Measurements from ENCODE around the gene DKK3. TPM values are rescaled to one million over a fixed set of nuclear protein-coding genes. Genes with fewer than 3 reads are reported as not detected.

Gene DKK3
- total RNA-seq, 1 donor from 2014 or later, result 129 TPM

DNA sequence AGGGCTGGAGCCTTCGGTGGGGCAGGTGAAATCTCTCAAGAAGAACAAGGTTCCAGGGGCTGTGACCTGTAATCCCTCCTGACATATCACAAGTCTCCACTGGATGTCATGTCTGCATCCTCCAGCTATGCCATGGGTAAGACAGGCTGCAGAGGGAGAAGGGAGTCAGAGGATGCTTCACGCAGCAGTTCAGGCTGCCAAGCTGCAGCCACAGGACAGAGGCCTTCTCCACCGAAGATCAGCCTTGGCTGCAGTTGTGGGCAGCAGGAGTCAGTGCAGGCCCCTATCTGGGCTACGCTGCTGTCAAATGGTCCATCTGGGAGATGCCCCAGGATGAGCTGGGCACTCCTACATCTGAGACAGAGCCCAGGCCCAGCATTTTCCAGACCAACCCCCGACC is 25.0 kb downstream of the DKK3 start:
- DNase-seq (ENCODE audit: low spot score), result no peak

DNA sequence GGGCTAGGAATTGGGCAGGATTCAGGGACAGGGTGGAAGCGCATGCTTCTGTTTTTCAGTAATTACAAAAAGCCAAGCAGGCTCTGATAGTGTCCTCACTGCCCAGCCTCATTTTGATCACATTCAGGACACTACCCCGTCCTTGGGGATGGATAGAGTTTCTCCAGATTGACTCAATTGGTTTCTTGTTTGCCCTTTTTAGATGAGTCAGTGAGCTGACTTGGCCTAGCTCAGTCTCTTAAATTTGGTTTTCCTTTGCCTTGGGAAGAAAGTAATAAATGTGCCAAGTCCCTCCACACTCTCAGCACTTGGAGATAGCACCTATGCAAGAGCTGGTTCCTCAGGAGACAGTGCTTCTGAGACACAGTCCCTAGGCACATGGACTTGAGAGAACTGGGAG is 25.5 kb downstream of the DKK3 start:
- no peak for DNase-seq (ENCODE audit: low spot score)

DNA sequence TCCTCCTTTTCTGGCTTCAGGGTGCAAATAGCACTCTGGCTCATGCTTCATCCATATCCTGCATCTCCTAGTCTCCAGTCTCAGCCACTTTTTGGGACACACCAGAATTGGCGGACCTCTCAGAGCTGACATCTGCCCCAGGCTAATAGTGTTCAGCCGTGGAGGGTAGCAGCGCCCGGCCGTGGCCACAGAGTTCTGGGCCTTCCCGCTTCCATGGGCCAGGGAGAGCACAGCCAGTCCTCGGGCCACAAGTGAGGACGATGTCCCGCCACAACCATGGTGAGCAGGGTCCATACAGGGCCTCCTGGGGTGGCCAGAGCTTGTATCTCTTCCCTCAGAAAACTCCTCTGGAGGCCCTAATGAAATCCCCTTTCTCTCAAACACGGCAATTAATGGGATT is 26.0 kb downstream of the DKK3 start:
- no peak for DNase-seq (ENCODE audit: low spot score)

DNA sequence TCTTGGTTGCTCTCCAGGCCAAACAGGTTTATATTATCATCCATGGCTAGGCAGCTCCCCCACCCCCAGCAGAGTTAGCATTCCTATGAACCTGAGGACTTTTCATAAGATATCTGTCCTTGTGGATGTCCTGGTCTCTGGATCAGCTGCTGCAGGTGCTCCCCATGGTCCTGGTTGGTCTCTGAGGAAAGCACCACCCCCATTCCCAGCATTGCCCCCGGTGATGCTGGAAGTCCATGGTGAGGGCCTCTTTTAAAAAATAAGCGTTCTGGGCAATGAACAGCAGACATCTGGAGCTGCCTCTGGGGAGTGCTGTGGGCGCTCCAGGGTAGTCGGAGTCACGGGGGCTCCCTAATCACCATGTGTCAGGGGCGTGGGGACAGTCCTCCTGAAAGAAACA is 26.6 kb downstream of the DKK3 start:
- DNase-seq (ENCODE audit: low spot score), result no peak

DNA sequence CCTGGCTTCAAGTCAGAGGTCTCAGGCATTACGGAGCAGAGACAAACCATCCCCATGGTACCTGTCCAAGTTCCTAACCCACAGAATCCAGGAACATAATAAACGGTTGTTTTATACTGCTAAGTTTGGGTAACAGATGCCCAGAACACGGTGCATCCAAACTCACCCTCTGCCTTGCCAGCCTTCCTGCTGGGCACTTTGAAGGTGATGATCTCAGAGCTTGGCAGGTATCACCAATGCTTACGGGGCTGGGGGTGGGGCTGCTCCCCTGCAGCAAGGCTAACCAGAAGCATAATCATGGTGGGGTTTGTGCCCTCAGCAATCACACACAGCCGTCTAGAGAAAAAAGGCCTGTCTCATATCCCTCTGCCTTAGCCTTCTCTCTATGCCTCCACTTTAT is 27.1 kb downstream of the DKK3 start:
- DNase-seq (ENCODE audit: low spot score), result no peak

DNA sequence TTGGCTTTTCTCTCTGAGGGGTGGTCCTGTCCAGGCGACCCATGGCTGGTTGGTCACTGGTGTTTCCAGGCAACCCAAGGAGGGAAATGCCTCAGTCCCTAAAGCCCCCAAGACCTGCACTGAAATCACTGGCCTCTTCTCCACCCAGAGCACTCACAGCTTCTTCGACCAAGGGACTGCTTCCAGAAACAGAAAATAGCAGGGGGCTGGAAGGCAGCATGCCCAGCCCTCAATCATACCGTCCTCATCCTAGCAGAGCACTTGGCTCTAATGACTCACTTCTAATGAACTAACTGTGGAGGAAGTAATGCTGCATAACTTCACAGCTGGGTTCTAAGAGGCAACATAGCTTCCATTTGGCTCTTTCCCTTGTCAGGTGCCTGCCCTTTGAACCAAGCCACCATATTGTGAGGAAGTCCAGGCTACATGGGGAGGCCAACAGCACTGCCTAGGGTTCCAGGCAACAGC is 27.6 kb downstream of the DKK3 start:
- DNase-seq (ENCODE audit: low spot score), result no peak

DNA sequence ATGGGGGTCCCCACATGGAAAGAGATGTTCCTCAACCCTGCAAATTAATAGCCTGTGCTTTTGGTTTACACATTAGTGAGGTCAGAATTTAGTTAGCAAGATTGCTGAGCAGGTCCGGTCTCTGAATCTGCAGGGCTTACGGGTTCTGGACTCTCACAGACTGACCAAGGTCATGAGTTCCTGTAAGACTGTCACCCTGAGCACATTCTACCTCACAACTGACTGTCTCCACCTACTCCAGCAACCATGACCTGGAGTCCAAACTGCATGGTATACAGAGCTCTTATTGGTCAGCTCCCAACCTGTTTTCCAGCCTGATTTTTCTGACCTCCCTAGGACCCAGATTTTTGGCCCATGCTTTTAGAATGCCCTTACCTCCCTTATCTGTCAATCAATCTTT is 28.2 kb downstream of the DKK3 start:
- no peak for DNase-seq (ENCODE audit: low spot score)

DNA sequence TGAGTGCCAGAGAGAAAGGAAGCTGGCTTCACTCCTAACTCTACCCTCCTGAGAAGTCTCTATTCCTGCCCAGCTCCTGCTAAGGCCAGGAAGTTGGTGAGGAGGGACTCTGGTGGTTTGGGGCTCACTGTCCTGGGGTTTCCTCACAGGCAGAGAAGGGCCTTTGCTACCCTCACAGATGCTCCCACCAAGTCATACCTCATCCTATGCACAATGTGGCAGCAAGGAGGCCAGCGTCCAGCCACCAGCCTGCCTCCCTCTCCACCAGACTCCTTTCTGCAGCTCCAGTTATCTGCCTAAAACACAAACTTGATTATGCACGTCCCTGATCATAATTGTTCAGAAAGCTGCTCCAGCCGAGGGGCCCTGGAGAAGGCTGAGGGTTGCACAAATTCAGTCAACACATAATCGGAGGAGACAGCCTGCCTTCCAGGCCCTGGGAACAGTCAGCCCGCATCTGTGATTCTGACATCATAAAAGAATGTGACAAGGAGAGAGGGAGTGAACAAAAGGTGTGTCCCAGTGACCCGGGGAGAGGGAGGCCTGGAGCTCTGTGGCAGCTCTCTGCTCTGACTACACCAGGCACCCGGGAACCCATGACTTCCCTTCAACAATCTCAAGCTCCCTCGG is 28.8 kb downstream of the DKK3 start:
- peak; percentile 66 for DNase-seq (ENCODE audit: low spot score)

DNA sequence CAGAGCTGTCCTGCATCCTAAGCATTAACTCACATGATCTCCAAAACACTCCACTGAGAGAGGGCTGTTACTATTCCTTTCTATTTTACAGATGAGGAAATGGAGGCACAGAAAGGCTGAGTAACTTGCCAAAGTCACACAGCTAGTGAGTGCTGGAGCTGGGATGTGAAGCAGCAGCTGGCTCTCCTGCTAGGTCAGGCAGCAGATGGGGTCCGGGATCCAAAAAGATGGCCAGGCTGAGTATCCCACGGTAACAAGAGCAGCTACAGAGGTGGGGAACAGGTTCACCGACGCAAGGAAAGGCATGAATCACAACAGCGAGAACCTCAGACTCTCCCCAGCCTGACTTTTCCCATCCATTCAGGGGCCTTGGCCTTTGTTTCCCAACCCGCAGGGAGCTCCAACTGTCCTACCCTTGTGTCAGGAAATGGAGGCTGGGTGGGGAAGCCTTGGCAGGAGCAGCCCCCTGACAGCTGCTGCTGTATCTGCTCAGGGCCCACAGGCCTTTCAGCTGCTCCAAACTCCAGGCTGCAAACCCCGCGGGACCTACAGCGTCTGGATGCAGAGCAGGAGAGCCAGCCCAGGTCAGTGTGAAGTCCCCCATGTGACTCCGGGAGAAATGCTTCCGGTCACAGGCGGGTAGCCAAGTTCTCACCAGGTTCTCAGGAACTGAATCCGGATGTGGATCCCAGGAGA is 29.5 kb downstream of the DKK3 start:
- DNase-seq (ENCODE audit: low spot score), result peak; percentile 60

DNA sequence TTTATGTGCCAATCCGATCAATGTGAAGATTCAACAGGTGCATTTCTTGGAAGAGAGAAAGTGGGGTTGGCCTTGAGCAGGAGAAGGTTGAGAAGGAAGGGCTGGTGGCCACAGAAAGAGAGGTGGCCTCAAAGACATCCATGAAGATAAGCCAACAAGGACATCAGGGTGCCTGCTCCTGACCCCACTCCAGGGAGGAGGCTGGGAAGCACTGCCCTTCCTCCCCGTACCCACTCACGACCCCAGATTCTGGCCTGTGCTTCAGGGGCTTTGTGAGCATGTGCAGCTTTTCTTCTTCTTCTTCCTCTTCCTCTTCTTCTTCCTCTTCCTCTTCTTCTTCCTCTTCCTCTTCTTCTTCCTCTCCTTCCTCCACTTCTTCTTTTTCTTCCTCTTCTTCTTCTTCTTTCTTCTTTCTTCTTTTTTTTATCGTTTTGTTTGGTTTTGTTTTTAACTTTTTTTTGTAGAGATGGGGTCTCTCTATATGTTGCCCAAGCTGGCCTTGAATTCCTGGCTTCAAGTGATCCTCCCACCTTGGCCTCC is 30.3 kb downstream of the DKK3 start:
- DNase-seq (ENCODE audit: low spot score), result no peak

DNA sequence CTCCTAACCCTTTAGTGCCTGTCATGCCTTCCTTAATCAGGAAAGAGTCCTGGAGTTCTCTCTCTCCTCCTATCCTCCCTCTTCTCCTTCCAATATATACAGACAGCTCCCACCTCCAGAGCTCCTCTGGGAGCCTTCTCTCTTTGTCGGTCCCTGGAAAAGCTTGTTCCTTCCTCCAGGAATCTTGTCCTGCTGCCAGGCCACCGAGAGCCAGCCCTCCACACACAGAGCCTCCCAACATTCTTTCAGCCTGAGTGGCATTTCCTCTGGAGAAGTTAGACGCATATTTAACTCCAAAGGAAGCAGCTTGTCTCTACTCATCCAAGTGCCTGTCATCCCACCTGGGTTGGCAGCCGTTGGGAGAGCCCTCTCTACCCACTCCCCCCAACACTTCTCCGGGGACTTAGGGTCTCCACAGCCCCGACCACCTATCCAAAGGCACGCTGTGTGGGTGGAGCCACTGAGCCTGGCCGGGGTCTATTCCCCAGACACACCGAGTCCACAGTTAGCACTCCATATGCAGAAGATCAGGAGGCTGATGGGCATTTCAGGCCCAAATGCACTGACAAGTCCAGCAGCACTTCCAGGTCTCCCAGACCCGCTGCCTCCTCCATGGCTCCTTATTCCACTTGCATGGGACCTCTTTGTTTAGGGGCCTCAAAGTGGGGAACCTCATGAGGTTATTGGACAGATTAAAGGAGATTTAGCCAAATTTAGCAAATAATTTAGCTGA is 31.1 kb downstream of the DKK3 start:
- peak; percentile 94 for DNase-seq (ENCODE audit: low spot score)

DNA sequence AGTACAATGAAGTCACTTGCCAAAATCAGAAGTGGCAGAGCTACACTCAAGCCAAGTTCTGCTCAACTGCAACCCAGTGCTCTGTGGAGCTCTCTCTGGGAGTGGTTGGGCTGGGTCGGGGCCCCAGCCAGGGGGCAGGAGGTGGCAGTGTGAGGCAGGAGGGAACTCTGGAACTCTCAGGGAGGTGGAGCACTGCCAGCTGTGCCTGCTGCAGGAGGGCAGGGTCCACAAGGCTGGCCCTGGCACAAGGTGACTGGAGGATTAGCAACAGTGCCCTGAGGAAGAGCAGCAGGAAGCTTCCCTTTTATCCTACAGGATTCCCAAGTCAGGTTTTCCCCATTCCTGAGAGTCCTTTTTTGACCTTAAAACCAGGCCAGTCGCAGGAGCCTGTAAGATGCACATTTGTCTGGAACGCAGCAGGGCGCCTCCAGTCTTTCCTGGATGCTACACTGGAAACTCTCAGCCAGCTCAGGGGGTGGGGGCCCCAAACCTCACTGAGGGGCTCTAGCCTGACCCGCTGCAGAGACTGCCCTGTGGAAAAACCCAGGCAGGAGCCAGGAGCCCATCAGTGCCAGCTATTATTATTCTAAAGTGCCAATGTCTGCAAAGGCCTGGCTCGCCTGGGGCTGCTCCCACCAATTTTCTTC is 31.8 kb downstream of the DKK3 start:
- DNase-seq (ENCODE audit: low spot score), result peak; percentile 46

DNA sequence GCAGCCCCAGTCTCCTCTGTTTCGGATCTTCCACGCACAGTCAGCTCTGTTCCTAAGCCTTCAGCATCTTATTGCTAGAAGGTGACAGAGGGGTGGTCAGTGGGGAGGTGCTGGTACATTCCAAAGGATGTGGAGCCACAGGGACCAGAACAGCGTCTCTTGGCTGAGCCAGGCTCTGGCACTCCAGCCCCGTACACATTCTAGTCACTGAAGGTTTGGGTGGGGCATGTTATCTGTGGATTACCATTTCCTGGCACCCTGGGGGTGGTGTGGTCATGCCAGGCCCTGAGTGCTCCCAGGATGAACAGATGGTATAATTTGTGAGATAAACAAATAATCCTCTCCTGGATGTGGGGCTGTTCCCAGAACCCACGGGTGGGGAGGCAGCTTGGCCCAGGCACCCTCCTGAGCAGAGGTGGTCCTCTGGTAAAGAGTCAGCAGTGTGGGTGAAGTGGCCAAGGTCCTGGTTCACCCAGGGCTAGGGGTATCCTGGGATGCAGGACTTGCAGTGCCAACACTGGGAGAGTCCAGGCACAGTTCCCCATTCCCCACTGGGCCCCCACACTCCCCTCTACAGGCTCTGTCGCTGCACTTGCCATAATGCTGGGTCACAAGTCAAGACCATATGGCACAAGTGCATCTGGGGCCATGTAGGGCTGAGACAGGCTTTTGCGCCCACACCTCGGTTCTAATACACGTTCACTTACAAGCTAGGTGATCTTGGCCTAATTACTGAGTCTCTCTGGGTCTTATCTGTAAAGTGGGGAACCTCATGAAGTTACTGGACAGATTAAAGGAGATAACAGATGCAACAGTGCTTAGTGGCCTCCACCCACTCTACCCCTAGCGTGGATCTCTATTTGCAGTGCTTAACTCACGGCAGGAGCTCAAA is 33.0 kb downstream of the DKK3 start:
- DNase-seq (ENCODE audit: low spot score), result no peak

DNA sequence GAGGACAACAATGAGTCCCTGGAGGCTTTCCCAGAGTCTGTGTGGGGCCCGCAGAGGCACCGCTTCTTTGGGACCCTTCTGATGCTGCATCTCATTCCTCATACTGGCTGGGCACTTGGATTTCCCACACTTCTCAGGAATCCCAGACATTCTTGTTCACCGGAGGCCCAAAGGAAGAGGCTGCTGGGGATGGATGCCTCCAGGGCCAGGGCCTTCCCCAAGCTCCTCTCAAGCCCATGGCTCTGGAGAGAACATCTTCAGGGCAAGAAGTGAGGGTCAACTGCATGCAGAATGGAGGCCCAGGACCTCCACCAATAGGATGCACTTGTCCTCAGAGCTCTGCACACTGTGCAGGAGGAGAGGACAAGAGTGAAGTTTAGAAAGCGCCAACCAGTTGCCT is 34.6 kb downstream of the DKK3 start:
- DNase-seq (ENCODE audit: low spot score), result no peak

DNA sequence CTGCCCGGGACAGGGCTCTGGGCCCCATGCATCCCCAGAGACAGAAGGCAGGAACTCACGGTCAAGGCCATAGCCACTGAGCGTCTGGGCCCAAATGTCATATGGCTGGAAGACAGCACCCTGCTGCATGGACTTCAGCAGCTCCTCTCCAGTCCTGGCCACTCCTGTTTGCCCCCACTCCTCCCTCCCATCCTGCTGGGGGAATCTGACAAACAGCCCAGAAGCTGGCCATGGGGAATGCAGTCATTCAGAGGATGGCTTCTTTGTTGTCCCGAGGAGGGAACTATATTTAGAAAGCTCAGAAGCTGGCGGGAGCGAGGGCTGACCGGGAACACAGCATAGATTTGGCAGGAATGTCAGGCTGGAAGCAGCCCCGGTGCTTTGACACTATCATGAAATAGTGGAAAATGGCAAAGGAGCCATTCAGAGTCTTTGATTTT is 35.0 kb downstream of the DKK3 start:
- peak; percentile 89 for DNase-seq (ENCODE audit: low spot score)

DNA sequence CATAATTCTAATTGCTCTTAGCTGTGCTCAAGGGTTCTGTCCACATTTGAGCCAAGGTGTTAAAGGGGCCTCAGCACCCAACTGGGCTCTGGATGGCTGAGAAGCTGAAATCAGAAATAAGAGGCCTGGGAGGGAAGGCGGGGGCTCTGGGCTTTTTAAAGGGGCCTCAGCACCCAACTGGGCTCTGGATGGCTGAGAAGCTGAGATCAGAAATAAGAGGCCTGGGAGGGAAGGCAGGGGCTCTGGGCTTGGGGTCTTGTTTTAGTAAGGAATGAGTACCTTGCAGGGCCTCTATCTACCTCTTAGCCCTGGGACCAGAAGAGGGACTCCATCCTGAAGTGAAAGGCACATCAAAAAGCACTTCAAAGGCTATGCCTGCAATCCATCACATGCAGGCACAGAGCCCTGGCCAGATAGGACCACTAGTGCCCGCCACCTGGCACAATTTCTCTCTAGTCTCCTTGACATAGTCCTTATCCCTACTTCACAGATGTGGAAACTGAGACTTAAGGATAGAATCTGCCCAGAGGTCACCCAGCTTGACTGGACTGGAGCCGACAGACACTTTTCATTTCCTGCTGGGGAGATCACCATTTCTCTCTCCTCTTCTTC is 35.6 kb downstream of the DKK3 start:
- DNase-seq (ENCODE audit: low spot score), result no peak

DNA sequence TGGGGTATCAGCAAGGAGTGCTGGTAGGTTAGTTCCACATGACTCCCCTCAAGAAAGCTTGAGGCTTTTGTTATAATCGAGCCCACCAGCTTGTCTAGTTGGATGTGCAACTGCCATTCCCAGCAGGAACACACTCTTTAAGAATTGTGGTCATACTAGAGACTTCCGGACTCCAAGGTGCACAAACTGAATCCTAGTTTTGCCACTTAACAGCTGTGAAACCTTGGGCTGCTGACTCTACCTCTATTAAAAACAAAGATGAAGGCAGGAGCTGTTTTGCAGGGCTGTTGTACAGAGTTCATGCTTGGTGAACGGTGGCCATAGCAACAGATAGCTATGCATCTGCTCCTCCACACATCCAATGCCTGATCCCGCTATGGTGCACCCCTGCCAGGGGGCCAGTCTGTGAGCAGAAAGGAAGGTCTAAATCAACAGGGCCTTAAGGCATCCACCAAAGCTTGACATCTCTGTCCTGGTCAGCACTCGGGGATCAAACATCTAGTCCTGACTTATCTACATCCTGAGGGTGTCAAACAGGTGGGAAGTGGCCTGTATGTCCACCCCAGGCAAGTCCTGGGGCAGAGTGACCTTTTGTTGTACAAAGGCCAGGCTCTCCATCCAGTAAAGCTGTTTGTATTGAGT is 36.4 kb downstream of the DKK3 start:
- DNase-seq (ENCODE audit: low spot score), result peak; percentile 54

DNA sequence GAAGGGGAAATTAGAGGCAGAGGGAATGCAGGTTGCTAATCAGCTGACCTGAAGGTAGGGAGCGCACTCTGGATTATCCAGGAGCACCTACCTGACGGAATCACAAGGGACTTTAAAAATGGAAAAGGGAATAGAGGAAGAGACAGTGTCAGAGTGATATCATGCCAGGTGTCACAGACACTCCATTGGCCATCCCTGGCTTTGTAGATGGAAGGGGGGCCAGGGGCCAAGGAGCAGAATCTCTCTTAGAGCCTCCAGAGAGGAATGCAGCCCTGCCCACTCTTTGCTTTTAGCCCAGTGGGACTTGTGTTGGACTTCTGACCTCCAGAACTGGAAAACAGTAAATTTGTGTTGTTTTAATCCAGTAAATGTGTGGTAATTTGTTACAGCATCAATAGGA is 37.9 kb downstream of the DKK3 start:
- no peak for DNase-seq (ENCODE audit: low spot score)

DNA sequence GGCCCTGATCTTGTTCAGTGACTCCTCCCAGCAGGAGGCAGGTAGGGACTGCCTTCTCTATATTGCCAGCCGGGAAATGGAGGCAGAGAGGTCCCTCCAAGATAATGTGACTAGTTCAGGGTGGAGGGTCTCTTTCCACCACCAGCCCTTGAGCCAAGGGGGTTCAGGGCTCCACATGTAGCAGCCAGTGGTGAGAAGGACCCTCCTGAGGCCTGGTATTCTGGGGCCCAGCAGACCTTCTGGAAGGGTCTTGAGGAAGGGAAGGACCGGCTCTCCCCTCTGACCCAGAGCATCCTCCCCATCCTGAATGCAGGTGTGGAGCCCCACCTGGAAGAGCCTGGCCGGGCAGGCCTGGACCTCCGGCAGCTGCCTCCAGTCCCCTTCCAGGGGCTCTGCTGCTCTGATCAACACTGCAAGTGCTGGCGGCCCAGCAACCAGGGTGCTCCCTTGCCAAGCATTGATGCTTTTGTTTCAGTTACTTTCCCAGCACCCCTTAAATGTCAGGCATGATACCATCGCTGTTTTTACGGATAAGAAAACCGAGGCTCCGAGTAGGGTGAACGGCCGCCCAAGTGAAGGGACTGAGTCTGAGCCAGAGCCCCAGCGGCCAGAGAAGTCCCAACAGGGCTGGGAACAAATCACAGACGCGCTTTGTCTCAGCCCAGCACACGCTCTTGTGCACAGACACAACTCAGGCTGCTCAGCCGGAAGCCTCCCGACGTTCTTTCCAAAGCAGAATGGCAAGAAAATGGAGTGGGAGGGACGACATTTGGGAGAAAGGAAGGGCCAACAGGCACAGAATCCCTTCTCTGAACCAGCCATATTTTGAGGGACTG is 38.8 kb downstream of the DKK3 start:
- no peak for DNase-seq (ENCODE audit: low spot score)
